Prostate gland (tissue), 2 donors: ENCODE measurements around the gene FHL3. TPM values are rescaled to one million over a fixed set of nuclear protein-coding genes. Genes with fewer than 3 reads are reported as not detected.

Experiments
- small RNA-seq, 2 donors: library from RNA; depleted of rRNA; stranded (forward); fragments of <200 nt; gene quantifications; one replicate each; pipeline ENCODE3, GENCODE V24; 2016
- total RNA-seq, 2 donors: library from RNA; depleted of rRNA; stranded (reverse); fragments of >200 nt; gene quantifications; one replicate each; pipeline ENCODE4 v1.1.0, GENCODE V29; 2016

Gene FHL3
- total RNA-seq, 2 donors from 2014 or later, result 14.2 to 40.6 TPM

Small RNAs within 50 kb of the gene (small RNA-seq; reads per million reads assigned to genes)
- gene RF00017 (0 reads per million in 2 donors), gene RNU6-510P (0 reads per million in 2 donors)

Other genes starting within 250 kb of the FHL3 start
- gene EPHA10, start 240.4 kb downstream of the FHL3 start, total RNA-seq, result 10 to 100 TPM in 1 of 2 donors, under 1 TPM in 1; 0.73 to 11.8 TPM
- 10 to 100 TPM in 1 of 2 donors, 1 to 10 TPM in 1; 8.8 to 11.2 TPM for gene MANEAL, start 211.7 kb downstream of the FHL3 start, total RNA-seq
- 100 to 1,000 TPM; 141 to 170 TPM for gene C1orf122, start 197.7 kb downstream of the FHL3 start, total RNA-seq
- 10 to 100 TPM; 23.7 to 33.5 TPM for gene YRDC, start 197.3 kb downstream of the FHL3 start, total RNA-seq
- gene MTF1, start 145.9 kb downstream of the FHL3 start, total RNA-seq, result 1 to 10 TPM; 4.5 to 8.8 TPM
- 10 to 100 TPM; 12.8 to 20.8 TPM for gene INPP5B, start 58.5 kb downstream of the FHL3 start, total RNA-seq
- gene SF3A3, start 15.5 kb downstream of the FHL3 start, total RNA-seq, result 10 to 100 TPM; 55.8 to 68.0 TPM
- gene UTP11, start 7.2 kb upstream of the FHL3 start, total RNA-seq, result 10 to 100 TPM; 26.9 to 36.5 TPM
- 1 to 10 TPM in 1 of 2 donors, under 1 TPM in 1; 0.09 to 3.4 TPM for gene POU3F1, start 41.3 kb upstream of the FHL3 start, total RNA-seq